CD4-positive, alpha-beta T cell treated with Interleukin-2 at 100 ng/mL for 4 hours (primary cell): ENCODE data around the gene DGCR2.
"Not testable (repeated sequence)": the region's sequence is repeated elsewhere in the genome, so short reads cannot be mapped to it uniquely, and the experiment has no call there.

Source experiments
- DNase-seq: peaks from one replicate; pipeline ENCODE4 v3.0.0-alpha.2; 2020; ENCODE audit warnings: low spot score

Gene DGCR2

DNA sequence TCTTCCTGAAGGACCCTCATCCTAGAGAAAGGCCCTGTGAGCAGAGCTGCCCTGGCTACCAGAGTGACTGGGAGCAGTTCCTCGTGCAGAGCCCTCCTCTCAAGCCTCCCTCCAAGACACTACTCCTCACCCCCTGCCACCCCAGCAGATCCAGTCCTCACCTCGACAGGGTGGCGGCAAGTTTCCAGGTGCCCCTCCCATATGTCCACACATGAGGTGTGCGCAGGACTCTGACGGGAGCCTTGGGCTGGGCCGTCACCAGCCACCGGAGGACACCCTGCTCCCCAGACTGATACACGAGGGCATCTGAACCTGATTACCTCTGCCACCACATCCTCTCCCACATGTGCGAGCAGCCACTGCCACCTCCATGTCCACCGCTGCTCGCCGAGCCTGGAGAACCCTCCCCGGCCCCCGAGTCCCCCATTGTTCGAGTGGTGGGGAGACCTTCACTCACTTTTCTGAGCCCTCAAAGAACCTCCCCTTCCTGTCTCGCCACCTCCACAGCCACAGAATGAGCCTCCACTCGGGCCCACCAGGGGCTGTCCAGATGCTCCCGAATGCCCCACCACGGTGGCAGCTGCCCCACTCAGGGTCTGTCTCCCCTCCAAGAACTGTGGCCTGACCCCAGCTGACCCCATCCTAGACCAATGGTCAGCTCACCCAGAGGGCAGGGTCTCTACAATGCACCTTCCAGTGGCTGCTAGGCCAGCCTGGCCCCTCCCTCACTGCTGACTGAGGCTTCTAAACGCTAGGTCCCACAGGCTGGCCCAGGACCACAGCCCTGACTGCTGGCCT, 62.5 kb downstream of the DGCR2 start:
- no peak for DNase-seq

DNA sequence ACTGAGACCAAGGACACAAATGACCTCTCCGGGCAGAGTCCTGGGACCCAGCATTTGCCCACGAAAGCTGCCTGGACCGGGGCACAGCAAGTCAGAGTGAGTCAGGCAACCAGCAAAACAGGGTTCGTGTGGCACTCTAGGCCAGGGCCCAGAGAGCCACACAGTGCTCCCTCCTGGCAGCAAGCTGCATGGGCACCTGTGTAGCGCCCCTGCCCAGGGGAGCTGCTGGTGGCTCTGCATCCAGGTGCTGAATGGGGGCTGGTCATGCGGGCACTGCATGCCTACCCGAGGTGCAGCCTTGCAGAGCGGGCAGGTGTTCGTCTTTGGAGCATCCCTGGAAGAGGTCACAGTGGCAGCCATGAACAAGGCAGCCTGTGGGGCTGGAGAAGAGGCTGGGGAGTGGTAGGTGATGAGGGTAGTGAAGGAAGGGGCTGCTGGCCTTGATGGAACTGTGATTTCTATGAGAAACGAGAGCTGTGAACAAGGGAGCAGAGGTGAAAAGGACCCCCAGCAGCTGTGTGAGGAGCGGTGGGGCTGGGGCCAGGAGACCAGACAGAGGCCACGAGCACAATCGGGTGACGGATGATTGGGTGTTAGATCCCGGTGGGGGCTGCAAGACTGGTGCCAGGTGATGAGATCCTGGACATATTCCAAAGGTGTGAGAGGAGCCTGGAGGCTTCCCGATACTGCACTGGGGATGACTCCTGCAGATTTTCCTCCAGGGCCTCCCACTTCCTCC, 63.3 kb downstream of the DGCR2 start:
- no peak for DNase-seq

DNA sequence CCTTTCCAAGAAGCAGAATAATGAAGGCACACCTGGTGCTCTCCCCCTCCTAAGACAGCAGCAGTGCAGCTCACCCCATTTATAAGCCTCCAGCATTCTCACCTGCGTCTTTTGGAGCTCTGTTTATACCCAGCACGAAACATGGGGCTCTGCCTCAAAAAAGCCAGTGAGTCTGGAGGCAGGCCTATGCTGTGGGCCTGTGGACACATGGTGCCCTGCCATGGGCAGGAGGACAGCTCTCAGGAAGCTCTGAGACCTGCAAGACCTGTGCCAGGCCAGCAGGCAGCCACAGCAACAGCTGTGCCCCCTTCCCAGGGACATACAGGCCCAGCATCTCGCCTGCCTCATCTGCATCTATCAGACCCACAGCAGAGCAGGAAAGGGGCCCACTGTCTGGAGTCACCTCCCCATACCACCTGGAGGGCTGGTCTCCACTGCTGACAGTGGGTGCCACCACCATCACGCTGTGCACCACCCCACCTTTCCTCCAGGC, 64.2 kb downstream of the DGCR2 start:
- DNase-seq, result no peak

DNA sequence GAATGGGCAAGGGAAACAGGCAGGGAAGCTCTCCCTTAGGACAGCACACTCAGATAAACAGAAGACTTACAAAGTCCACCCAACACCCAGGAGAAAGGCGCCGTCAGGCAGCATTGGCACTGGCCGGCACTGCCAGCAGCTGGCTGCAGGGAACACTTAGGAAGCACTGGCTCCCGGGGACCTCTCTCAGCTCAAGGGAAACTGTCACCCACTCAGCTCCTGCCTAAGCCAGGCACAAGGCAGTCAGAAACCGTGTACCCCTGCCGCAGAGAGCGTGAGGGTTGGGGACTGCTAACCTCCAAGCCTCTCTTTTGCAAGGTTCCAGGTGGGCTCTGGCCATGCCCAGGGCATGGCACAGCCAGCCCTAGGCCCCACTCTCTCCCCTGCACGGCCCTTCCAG, 64.7 kb downstream of the DGCR2 start:
- no peak for DNase-seq

DNA sequence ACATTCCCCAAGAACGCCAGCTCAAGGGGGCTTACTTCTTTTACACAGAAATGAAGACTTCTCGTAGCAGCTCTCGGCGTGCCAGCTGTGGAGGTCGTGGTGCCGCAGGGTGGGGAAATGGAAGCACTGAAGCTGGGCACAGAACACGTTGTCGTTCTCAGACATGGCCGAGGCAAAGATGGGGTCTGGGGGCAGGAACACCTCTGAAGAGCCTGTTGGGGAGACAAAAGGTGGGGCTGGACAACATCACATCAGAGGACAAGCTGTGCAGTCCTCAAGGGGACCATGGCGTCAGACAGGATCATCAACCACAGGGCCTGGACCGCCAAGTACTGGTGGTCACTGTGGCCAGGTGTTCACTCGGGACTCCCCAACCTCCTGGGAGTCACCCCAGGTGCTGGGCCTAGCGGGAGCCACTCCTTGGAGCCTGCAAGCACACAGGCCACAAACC, 65.2 kb downstream of the DGCR2 start:
- no peak for DNase-seq

DNA sequence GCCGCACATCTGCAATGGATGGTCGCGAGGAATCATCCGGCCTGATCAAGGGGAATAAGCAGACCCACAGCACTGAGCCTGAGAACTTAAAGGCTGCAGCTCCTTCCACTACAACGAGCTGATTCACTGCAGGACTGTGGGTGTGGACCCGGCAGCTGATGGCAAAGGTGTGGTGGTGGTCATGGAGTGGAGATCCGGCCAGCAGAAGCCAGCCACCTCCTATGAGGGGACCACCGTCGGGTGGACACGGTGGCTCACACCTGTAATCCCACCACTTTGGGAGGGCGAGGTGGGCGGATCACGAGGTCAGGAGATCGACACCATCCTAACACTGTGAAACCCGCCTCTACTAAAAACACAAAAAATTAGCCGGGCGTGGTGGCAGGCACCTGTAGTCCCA, 66.4 kb downstream of the DGCR2 start:
- DNase-seq, result no peak

DNA sequence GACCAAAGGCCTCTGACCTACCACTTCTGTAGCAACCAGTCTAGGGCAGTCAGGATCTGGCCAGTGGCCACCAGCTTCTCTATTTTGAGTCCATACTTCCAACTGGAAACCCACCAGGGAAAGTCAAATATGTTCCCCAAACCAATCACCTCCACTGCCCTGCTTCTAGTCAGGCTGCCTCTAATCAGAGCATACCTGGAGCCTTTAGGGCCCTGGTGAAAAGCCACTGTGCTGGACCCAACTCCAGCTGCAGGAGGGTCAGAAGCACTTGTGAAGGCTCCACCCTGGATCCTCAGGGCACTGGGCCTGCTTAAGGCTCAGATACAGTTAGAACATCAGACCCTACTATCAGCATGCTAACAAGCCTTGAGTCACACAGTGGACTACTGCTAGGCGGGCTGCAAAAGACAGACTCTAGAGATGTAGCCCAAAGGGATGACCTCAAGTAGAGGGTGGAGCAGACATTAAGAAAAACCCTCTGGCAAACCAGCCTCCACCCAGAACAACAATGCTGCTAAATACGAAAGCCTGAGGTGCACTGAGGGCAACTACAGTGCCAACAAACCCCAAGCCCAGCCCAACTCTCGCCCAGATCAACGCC, 69.2 kb downstream of the DGCR2 start:
- DNase-seq, result no peak

DNA sequence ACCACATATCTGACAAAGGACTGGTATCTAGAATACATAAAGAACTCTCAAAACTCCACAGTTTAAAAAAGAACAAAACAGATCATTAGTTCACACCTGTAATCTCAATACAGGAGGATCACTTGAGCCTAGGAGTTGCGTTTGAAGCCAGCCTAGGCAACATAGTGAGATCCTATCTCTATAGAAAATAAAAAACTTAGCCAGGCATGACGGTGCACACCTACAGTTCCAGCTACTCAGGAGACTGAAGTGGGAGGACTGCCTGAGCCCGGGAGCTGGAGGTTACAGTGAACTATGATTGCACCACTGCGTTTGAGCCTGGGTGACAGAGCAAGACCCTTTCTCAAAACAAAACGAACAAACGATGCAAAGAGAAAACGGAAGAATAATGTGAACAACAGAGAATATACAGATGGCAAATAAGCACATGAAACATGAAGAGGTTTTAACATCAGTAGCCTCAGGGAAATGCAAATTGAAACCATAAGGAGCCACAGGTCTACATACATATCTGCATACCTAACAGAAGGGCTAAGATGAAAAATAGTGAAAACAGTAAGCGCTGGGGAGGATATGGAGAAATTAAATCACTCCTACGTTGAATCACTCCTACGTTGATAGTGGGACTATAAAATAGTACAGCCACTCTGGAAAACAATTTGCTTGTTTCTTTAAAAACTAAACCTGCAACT, 70.7 kb downstream of the DGCR2 start:
- no peak for DNase-seq

DNA sequence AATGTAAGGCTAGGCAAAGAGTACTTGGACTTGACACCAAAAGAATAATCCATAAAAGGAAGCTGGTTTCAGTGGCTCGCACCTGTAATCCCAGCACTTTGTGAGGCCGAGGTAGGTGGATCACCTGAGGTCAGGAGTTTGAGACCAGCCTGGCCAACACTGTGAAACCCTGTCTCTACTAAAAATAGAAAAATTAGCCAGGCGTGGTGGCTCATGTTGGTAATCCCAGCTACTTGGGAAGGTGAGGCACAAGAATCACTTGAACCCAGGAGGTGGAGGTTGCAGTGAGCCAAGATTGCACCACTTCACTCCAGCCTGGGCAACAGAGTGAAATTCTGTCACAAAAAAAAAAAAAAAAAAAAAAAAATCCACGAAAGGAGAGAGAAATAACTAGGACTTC, 71.4 kb downstream of the DGCR2 start:
- DNase-seq, result not testable (repeated sequence)

DNA sequence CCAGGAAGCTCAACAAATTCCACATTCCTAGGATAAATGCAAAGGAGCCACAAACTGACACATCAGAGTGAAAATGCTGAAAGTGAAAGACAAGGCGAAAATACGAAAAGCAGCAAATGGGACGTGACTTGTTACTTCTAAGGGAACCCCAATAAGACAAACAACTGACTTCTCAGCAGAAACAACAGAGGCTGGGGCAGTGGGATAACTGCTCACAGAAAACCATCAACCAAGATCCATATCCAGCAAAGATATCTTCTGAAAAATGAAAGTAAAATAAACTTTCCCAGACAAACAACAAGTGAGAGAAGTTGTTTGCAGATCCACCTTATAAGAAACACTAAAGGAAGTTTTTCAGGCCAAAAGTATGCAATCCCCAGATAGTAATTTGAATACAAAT, 72.1 kb downstream of the DGCR2 start:
- DNase-seq, result no peak

DNA sequence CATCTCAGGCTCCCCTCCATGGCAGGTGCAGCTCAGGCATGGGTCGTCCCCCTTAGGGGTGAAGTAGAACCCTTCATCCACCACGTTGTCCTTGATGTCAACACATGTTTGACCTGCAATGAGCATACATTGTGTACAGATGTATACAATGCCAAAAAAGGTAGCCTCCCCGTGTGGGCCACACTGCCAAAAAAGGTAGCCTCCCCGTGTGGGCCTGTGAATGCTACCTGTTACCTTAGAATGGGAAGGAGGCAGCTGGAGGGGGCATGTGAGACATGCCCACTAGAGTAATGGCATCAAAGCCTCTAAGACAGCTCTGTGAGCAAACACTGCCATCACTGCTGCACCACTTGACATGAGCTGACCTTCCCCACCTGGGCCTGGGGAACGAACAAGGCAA, 73.7 kb downstream of the DGCR2 start:
- DNase-seq, result no peak

DNA sequence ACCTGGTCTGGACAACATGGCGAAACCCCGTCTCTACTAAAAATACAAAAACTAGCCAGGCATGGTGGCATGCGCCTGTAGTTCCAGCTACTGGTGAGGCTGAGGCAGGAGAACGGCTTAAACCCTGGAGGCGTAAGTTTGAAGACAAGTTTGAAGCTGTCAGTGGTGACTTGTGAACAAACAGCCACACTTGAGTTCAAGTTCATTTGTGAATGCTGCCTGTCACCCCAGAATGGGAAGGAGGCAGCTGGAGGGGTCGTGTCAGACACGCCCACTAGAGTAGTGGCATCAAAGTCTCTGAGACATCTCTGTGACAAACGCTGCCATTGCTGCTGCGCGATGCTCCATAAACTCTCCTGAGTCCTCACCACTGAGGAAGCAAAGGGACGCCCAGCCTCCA, 74.2 kb downstream of the DGCR2 start:
- no peak for DNase-seq

DNA sequence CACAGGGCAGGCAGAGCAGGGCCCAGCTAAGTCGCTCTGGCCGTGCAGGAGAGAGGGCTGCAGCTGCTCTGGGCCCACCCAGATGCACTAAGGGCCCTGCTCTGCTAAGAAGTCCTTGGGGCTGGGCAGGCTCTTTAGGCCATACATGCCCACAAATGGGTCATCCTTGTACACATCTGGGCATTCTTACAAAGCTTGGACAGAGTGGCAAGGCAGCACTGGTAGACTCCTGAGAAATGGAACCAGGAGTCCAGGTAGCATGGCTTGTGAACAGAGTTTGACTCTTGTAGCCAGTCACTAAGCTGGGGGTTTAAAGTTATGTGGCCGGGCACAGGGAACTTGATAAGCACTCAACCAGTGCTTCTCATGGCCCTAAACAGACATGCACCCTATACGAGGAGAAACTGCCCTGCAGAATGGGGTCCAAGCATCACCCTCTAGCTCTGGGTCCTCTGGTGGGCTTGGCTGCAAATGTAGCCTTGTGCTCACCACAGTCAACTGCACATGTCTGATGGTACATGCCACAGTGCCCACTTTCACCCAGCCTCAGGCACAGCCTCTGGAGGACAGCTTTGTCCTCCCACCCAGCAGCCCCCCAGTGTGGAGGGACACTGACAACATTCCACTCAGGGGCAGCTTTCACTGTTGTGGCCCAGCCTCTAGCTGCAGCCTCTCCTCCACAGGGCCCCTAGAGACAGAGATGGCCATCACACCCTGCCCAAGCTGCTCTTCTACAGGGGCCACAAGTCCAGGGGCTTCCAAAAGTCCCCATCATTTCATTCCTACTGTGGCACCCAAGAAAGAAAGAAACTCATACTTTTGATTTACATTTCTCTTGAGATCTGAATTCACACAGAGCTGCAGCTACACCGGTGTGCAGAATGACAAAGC, 75.2 kb downstream of the DGCR2 start:
- DNase-seq, result no peak

DNA sequence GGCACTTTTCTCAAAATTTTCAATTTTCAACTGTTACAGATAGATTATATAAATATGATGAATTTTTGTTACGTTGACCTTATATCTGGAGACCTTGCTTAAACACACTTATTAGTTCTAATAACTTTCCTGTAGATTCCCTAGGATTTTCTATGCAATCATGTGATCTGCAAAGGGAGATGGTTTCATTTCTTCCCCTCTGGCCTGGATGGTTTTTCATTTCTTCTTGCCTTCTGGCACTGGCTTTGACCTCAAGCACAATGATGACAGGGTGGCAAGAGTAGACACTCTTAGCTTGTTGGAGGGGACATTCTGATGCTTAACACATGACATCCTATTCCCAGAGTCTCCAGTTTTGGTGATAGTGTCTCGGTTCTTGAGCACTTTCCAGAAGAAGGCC, 75.9 kb downstream of the DGCR2 start:
- no peak for DNase-seq

DNA sequence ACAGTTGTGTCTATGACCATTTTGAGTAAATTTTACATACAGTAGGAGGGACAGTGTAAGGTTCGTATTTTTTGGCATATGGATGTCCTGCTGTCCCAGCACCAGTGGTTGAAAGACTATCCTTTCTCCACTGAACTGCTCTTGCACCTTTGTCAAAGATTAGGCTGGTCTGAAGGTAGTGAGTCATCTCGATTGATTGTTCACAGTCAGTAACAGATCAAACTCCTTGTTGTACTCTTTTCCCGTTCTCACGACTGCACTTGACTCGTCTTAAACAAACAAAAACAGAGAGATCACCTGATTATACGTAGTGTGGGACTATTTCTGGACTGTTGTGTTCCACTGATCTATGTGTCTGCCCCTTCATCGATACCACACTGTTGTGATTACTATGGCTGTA, 77.1 kb downstream of the DGCR2 start:
- no peak for DNase-seq

DNA sequence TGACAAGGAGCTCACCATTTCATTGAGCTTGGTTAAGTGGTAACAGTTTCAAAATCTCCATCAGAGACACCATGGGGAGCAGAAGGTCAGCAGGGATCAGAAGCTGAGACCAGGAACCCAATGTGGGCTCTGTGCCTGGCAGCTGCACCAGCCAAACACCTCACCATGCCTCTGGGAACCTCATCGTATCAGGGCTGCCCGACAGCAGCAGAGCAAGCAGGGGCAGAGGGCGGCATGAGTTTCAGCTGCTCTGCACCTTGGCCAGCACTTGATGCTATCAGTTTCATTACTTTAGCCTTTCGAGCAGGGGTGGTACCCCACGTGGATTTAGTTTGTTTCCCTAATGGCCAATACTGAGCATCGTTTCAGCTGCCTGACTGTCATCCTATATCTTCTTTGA, 77.8 kb downstream of the DGCR2 start:
- DNase-seq, result no peak

DNA sequence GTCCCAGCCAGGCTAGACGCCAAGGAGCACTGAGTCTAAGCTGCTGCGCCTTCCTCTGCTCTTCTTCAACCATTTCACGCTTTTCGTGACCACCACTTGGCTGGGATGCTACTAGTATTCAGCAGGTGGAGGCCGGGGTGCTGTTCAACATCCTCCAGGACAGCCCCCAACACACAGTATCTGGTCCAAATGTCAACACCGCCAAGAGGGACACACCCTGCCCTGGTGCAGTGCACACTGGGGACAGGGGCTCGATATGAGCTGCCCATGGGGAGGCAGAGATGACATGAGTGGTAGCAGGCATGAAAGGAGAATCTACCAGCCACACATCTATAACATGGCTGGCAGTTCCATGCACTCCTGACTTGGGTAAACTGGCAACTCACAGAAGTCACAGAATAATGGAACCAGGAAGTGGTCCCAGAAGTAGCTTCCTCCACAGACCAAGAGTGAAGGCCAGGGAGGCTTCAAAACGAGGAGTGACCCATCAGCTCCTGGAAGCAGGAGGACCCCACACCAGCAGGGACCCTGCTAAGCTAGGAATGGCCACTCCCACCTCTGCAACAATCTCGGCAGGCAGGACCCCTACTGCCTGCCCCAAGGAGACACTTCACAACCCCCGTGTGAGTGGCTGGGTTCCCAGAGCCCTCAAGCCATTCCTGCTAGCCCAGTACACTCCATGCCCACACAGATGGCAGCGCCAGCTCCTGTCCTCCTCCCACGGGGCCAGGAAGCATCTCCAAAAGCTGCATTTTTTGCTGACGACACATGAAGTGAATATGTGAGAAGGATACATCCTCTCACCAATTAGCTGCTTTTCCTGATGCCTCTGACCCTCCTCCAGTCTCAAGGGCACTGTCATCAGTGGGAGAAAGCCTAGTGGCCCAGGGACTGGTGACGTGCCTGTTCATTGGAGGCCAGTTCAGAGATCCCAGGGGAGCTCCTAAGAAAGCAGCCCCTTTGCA, 78.8 kb downstream of the DGCR2 start:
- no peak for DNase-seq

DNA sequence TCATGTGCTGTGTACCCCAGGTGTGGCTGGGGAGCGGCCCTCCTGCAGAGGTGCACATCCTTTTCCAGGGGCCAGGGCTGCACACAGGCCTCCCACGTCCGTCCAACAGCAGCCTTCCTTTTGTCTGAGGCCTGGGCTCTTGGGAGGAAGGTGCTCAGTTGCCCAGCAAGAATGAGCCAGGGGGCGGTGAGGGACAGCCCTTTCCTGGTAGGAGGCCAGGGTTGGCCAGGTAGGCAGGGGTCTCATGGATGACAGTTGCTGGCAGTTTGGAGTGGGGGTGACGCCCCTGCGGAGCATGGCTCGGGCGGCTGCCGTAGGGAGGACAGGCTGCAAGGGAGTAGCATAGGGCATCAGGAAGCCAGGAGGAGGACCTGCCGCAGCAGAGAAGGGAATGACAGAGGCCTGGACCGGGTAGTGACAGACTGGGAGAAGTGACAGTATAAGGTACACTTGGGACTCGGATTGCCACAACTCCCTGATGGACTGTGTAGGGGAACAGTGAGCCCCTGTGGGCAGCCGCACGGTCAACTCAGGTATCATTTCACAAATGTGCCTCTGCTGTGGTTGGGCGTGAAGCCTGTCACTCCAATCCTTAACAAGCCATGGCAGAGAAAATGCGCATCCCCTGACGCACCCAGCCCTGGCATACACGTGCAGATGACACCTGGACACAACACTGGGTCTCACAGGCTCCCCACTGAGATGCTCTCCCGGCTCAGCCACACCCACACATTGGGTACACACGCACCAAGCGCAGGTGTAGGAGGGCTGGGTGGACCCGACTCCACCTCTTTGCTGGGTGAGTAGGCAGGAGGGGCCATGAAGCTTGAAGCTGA, 79.7 kb downstream of the DGCR2 start:
- DNase-seq, result no peak

DNA sequence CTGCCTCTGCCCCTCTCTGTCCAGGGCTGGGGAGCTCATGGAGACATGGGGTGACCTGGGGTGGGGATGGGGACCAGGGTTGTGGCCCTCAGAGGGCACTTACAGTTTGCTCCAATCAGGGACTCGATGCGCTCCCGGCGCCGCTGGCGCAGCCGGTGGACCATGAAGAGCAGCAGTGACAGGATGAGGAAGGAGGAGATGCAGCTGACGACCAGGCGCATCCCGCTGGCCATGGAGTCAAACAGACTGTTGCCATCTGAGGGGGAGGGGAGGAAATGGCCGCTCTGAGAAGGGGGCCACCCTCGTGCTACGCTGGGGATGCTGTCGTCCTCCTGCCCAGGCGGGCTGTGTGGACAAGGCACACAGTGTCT, 80.5 kb downstream of the DGCR2 start:
- DNase-seq, result no peak
